Measurements from ENCODE around the gene USP24.

The USP24 gene

DNA sequence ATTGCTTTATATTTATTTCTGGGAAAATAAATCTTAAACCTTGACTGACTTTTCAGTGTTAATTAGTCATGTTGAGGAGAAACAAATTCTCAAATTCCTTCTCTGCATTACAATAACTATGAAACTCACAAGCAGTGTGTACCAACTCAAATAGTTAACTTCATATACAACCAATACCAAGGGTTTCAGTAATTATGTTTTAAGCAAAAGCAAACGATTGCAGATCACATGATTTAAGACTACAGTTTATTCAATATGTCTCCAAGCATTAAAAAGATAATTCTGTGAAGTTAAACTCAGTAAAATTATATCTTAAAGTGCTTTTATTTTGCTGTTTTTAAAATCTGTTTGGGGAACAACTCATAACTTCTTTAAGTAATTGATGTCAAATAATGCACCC is 147.2 kb downstream of the USP24 start:
- no peak for DNase-seq (ENCODE audit: low spot score)

DNA sequence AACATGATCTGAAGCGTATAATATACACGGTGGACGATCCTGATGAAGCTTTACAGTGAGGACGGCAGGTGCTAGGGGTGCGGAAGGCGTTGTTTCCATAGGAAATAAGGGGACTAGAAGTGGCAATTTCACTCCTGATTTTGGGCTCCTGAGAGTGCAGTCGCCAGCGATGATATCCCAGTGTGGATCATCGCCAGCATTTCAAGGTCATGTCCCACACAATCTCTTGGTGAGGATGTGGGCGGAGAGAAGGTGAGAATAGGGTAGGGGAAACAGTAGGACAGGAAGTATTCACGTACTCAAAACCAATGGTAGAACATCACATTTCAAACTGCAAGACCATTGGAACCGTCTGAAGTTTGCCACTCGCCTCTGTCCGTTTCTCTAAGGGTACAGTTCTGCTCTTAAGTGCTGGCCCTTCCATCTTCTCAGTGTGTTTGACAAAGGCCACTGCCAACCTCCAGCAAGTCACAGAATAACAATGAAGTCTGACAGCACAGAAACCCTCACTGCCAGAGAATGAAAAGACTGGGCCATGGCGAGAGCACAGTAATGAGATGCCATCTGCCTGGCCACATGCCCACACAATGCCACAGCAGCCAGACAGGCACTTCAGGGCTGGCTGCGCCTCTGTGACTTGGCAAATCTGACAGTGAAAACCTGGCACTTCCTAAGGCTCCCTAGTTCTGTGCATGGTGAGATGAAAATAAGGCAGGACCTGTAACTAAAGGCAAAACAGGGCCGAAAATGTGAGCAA is 148.0 kb downstream of the USP24 start:
- no peak for DNase-seq (ENCODE audit: low spot score)

DNA sequence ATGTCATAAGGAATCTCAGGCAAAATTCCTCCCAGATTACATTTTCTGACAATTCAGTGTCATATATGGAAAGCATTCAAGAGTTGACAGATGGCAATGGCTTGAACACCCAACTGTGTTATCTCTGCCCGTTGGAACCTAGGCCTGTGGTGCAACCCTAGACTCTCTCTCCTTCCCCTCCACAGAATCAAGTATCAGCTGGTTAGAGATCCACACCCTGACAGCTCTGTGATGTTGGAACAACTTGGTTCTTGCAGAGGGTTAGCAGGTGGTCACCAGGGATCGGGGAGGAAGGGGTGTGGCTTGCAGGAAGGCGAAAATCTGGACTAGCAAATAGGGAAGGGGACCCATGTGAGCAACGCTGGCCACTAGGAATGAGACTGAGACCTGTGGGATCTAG is 149.5 kb downstream of the USP24 start:
- DNase-seq (ENCODE audit: low spot score) = no peak

DNA sequence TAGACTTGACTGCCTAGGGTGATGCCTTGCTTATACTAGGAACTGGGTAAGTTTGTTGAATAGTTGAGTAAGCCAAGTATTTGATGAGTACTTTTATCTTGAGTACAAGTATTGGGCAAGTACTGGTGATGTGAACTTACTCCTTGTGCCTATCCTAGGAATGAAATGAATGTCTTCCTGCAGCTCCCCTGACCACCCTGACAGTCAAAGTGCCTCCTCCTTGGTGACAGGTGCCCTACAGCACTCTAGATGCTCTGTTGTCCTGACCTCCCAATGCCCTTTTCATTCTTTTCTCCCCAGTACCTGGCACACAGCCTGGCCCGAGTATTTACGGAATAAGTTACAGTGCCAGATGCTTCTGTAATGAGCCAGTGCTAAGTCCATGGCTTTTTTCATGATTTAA is 150.3 kb downstream of the USP24 start:
- no peak for DNase-seq (ENCODE audit: low spot score)

DNA sequence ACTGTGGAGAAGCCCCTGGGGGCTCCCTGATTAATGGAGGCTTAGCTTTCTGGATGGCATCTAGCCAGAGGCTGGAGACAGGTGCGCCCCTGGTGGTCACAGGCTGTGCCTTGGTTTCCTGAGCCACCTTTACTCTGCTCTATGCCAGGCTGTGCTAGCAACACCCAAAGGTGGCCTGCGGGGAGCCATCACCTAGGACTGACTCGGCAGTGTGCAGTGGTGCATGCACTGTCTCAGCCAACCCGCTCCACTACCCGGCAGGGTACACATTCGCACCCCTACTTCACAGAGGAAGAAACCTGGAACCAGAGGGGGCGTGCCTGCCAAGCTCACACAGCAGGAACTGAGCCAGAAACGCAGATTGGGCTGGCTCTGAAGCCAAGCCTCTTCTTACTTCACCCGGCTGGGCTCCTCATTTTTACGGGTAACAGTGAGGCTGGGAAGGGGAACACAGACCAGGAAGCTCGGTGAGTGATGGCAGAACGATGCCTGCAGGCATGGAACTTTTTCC is 151.0 kb downstream of the USP24 start:
- no peak for DNase-seq (ENCODE audit: low spot score)

DNA sequence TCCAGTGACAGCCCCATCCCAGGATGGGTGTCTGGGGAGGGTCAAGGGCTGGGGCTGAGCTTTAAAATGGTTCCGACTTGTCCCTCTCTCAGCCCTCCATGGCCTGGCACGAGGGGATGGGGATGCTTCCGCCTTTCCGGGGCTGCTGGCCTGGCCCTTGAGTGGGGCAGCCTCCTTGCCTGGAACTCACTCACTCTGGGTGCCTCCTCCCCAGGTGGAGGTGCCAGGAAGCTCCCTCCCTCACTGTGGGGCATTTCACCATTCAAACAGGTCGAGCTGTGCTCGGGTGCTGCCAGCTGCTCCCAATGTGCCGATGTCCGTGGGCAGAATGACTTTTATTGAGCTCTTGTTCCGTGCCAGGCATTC is 151.6 kb downstream of the USP24 start:
- no peak for DNase-seq (ENCODE audit: low spot score)

DNA sequence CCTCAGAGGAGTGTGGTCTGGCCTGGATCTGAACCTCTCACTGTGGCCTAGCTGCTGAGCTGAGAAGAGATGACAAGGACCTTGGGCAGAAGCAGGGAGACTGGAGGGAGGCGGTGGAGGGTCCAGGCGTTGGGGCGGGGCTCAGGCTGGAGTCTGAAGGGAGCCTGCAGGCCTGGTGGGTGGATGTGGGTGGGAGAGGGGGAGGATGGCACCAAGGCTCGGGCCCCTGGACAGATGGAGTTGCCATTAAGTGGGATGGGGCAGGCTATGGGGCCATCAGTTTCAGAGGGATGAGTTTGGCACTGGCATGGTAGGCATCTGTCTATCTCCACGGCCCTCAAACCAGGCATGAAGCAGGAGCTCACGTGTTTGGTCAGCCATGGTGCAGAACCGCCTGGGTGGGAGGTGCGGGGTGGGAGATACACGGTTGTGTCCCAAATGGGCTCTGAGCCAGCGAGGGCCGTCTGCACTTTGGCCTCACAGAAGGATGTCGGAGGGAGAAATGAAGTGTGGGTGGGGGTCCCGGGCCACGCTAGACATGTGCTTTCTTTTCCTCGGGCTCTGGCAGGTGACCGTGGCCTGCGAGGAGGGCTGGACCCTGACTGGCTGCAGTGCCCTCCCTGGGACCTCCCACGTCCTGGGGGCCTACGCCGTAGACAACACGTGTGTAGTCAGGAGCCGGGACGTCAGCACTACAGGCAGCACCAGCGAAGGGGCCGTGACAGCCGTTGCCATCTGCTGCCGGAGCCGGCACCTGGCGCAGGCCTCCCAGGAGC is 152.2 kb downstream of the USP24 start:
- no peak for DNase-seq (ENCODE audit: low spot score)

DNA sequence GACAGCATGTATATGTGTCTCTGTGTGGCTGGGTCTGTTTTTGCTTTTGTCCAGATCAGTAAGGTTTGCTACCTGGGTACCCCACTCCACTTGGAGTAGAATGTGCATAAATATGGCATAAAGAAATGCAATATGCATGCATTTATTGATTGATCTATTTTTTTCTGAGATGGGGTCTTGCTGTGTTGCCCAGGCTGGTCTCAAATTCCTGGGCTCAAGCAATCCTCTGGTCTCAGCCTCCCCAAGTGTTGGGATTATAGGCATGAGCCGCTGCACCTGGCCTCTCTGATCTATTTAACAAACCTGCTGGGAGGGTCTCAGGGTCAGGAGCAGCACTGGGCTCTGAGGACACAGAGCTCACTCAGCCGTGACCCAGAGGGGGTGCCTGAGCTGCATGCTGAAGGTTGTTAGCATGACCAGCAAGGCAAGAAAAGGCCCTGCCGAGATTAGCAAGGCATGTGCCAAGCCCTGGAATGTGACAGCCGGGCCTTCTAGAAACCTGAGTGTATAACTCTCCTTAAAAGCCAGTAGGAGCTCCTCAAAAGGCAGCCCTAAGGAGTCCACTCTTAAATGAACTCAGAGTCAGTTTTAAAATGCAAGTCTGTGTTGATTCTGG is 153.3 kb downstream of the USP24 start:
- DNase-seq (ENCODE audit: low spot score) = no peak

DNA sequence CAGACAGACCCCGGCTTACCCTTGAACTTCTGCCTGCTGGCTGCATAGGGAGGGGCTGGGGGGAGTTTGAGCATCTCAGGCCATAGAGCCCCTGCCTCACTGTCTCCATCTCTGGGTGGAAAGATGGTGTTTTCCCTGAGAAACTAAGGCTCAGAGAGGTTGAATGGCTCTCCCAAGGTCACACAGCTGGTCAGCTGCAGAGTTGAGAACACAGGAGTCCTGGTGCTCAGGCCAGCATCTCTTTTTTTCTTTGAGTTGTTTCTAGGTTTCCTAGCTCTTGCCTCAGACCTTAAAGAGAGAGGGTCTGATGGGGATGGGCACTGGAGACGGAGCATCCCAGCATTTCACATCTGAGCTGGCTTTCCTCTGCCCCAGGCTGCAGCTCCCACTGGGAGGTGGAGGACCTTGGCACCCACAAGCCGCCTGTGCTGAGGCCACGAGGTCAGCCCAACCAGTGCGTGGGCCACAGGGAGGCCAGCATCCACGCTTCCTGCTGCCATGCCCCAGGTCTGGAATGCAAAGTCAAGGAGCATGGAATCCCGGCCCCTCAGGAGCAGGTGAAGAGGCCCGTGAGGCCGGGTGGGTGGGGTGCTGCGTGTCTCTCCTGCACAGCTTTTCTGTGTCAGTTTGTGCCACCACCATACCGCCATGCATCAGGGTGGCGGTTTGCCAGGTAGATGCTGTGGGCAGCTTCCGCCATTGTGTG is 154.0 kb downstream of the USP24 start:
- no peak for DNase-seq (ENCODE audit: low spot score)

DNA sequence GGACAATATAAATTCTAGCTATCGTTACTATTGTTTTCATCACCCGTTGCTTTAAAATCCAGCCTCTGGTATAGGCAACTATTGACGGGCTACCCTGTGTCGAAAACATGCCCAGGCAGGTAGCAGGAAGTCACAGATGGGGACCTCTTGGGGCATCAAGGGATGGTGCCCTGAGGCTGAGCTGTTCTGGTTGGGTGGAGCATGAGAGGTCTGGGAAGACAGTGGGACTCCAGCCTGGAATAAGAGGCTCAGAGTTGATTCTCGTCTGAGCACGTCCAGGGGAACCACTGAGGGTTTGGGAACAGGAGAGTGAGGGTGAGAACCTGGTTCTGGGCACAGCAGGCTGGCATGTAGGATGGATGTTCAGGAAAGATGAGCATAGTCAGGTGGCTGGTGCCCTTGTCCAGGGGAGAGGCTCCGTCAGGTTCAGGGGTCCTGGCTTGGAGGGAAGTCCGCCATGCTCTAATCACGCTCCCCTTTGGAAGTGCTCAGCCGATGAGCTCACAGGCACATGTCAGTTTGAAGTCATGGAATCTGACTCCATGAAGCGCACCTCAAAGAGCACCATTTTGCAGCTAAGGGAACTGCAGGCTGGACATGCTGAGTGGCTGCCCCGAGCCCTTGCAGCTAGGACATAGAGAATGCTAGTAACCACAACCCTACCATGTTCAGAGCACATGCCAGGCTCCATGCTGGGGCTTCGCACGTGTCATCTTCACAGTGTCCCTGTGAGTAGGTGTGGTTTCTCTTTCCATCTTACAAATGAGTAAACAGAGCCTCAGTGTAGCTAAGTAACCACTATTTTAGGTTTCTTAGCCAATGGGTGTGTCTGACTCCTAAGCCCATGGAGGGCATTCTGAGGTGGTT is 154.8 kb downstream of the USP24 start:
- DNase-seq (ENCODE audit: low spot score) = peak; percentile 28

DNA sequence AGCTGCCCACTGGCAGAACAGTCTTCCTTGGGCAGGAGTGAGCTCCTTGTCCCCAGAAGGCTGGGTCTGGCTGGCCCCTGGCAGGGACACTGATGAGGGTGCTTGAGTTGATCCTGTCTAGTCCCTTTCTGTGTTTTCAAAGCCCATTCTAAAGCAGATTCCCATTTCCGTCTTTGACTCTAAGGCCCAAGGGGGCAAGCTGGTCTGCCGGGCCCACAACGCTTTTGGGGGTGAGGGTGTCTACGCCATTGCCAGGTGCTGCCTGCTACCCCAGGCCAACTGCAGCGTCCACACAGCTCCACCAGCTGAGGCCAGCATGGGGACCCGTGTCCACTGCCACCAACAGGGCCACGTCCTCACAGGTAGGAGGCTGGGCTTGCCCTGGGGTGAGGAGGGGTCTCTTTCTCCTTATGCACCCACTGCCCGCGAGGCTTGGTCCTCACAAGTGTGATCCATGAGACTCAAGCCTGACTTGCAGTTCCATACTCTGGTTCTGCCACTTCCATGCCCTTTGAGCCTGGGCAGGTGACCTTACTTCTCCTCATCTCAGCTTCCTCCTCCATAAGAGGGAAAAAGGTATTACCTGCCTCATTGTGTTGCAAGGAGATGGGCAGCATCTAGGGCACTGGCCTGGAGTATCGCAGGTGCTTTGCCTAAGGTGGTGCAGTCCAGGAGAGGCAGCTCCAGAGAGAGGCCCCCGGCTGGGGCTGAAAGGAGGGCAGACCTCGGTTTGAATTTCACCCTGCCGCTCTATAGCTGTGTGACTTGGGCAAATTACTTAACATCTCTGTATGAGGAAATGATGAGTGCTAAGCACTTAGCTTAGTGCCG is 155.6 kb downstream of the USP24 start:
- DNase-seq (ENCODE audit: low spot score) = peak; percentile 39

DNA sequence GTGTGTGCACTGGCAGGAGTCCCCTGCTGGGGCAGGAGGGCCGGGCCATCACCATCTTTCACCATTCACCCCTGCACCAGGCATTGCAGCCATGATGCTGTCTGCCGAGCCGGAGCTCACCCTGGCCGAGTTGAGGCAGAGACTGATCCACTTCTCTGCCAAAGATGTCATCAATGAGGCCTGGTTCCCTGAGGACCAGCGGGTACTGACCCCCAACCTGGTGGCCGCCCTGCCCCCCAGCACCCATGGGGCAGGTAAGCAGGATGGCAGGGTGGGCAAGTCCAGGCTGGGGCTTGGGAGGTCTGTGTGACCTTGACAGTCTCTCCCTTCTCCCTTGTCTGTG is 157.2 kb downstream of the USP24 start:
- DNase-seq (ENCODE audit: low spot score) = no peak

DNA sequence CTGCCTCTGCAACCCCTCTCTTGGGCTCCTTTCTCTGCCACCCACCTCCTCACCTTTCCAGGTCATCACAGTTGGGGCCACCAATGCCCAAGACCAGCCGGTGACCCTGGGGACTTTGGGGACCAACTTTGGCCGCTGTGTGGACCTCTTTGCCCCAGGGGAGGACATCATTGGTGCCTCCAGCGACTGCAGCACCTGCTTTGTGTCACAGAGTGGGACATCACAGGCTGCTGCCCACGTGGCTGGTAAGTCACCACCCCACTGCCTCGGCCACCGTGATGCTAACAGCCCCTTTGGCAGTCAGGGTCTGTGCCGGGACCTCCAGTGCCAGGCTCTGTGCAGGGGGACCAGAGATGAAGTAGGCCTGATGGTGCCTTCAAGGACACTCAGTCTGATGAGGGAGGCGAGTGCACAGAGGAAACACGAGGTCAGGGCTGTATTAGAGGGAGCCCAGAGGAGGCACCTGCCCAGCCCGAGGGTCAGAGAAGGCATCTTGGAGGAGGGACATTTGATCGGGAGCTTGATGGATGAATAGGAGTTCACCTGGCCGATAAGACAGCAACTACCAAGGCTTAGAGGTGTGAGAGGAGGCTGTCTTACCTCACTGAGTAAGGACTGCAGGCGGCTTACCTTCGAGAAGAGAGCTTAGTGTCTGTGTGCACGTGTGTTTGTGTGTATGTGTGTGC is 157.8 kb downstream of the USP24 start:
- DNase-seq (ENCODE audit: low spot score) = no peak

DNA sequence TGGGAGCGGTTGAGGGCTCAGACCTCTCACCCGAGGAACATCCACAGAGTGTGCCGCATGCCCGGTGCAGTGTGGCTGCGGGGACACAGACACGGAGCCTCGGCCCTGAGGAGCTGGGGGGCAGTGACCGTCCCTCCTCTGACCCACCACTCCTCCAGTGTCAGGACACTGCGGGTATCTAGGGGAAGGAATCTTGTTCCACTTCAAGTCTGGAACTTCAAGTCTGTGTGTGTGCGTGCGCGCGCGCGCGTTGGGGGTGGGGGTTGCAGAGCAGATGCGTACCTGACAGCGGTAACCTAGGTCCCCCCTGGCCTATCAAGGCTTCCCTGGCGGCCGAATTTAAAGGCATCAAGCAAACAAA is 158.6 kb downstream of the USP24 start:
- DNase-seq (ENCODE audit: low spot score) = no peak

DNA sequence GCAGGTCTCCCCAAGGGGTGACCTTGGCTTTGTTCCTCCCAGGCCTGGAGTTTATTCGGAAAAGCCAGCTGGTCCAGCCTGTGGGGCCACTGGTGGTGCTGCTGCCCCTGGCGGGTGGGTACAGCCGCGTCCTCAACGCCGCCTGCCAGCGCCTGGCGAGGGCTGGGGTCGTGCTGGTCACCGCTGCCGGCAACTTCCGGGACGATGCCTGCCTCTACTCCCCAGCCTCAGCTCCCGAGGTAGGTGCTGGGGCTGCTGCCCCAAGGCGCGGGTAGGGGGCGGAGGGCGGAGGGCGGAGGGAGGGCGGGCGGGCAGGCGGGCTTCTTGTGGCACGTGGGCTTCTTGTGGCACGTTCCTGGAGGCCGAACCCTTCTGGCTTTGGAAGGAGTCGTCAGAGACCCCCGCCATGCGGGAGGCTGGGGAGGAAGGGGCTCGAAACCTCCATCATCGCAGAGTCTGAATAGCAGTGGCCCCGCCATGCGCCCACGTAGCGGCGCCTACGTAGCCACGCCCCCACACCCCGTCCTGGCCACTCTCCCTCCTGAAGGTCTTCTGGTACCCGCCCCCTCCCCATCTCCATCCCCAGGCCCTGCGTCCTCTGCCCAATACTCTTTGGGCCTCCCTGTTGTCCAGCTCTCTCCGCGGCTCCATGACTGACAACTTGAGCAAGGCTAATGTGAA is 159.1 kb downstream of the USP24 start:
- DNase-seq (ENCODE audit: low spot score) = no peak

DNA sequence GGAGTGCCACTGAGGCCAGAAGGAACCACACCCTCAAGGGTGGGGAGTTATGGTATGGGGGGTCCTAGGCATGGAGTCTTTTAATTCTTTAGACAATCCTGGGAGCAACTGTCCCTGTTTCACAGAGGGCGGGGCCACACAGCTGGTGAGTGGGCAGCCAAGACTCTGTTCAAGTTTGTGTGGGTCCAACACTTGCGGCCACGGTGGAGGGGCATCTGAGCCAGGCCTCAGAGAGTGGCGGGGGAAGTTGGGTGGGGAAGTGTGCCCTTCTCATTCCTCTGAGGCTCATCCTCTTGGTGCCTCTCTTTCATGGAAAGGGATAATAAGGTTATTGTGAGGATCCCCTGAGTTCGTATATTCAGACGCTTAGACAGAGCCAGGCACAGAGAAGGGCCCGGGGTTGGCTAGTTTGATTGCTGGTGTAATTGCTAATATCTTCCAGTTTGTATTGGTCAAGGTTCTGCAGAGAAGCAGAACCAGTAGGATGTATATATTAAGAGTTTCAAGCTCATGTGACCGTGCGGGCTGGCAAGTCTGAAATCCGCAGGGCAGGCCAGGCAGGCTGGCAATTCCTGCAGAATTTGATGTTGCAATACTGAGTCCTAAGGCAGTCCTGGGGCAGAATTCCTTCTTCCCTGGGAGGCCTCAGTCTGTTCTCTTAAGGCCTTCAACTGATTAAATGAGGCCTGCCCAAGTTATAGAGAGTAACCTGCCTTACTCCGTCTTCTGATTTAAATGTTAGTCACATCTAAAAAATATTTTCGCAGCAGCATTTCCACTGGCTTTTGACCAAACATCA is 159.9 kb downstream of the USP24 start:
- DNase-seq (ENCODE audit: low spot score) = no peak

DNA sequence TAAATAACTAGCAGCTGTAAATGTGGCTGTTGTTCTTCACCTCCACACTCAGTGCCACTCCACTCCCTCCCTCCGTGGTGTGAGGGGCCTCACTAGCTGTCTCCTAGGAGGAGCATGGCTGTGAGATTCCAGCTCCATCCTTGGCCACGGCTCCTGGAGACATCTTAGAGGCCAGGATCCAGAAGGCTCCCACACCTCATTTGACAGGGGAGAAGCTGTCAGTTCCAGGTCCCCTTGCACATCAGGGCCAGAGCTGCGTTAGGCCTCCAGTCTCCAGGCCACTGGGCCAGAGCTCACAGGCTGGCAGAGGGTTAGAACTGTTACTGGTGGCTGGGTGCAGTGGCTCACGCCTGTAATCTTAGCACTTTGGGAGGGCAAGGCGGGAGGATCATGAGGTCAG is 160.8 kb downstream of the USP24 start:
- DNase-seq (ENCODE audit: low spot score) = no peak

DNA sequence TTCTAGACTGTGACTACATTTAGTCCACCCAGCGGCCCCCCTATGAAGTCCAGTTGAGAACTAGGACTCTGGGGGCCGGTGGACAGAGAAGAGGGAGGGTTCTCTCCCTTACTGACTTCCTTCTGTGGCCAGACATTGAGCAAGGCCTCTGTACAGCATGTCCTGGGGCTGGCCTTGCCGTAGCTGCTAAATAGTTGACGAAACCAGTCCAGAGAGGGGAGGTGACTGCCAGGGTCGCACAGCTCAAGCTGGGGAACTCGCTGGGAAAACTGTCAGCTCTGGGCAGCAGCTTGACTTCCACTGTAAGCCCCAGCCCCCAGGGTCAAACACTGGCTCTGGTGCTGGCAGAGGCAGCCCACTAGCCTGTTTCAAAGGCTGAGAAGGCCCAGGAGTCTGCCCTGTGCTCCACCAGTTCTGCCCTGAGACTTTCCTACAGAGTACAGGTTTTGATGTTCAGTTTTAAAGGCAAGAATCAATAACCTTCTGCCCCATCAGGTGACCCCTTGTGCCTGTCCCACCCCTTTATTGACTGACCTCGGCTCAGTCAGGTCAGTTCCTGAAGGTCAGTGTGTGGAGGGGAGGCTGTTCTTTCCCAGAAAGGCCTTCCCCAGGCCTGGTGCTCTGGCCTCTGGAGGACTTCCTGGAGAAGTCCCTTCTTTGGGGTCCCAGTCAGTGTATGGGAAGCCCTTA is 161.8 kb downstream of the USP24 start:
- DNase-seq (ENCODE audit: low spot score) = no peak
